ENCODE results near the gene CLK4. TPM values are rescaled to one million over a fixed set of nuclear protein-coding genes. Genes with fewer than 3 reads are reported as not detected.

Gene CLK4
- total RNA-seq, 1 experiment from 2014 or later: 16.0 TPM

DNA sequence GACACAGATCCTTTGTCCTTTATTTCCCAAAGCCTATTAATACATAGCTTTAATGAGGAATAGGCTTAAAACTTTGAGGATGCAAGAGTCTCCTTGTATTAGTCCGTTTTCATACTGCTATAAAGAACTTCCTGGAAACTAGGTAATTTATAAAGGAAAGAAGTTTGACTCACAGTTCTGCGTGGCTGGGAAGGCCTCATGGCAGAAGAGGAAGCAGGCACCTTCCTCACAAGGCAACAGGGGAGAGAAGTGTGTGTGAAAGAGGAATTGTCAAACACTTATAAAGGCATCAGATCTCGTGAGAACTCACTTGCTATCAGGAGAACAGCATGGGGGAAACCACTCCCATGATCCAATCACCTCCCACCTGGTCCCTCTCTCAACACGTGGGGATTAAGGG, 5.4 kb upstream of the CLK4 start (continued):
- no peak for TF ChIP-seq ZNF396 (CRISPR knock-in tag; IDR thresholded peaks at IDR 0.05; ENCODE audit: borderline replicate concordance)
- TF ChIP-seq NR1H2 (CRISPR knock-in tag; IDR thresholded peaks at IDR 0.05): no peak
- no peak for TF ChIP-seq CREB1 (CRISPR knock-in tag; IDR thresholded peaks at IDR 0.05)
- TF ChIP-seq GTF2I (CRISPR knock-in tag; conservative IDR thresholded peaks at IDR 0.05): no peak
- no peak for TF ChIP-seq MXD4 (CRISPR knock-in tag; IDR thresholded peaks at IDR 0.05; ENCODE audit: borderline replicate concordance)
- no peak for TF ChIP-seq GABPB1 (CRISPR knock-in tag; IDR thresholded peaks at IDR 0.05)
- TF ChIP-seq ZNF219 (CRISPR knock-in tag; IDR thresholded peaks at IDR 0.05; ENCODE audit: borderline replicate concordance): no peak

- POLR2A ChIA-PET: no interaction called here
These were observed 4.1 kb upstream of the CLK4 start for GRCh38 chr5:178630951-178631350.

More at GRCh38 chr5:178630951-178631350, 4.1 kb upstream of the CLK4 start:
- Mint-ChIP-seq H3K27me3 (ENCODE audit: low read depth) (peaks cover 24% of the 10 kb centered on the region), H3K4me1 (peaks cover 17% of the 10 kb centered on the region), H3K4me3 (no peak overlapping the region), H3K27ac (no peak overlapping the region), H3K36me3 (no peaks in the 10 kb centered on the region), H3K9me3 (no peaks in the 10 kb centered on the region)
- no peak for TF ChIP-seq ATF2 (CRISPR knock-in tag; IDR thresholded peaks at IDR 0.05; ENCODE audit: borderline replicate concordance, low read depth)
- TF ChIP-seq SMAD3 (CRISPR knock-in tag; IDR thresholded peaks at IDR 0.05; ENCODE audit: borderline replicate concordance): no peak
- no peak for TF ChIP-seq ETV6 (CRISPR knock-in tag; IDR thresholded peaks at IDR 0.05)
- no peak for TF ChIP-seq TP53 (CRISPR knock-in tag; IDR thresholded peaks at IDR 0.05)
- no peak for TF ChIP-seq FOXJ3 (CRISPR knock-in tag; IDR thresholded peaks at IDR 0.05; ENCODE audit: borderline replicate concordance)
- no peak for TF ChIP-seq CTCF (IDR thresholded peaks at IDR 0.05)
- TF ChIP-seq, protein P1, sequence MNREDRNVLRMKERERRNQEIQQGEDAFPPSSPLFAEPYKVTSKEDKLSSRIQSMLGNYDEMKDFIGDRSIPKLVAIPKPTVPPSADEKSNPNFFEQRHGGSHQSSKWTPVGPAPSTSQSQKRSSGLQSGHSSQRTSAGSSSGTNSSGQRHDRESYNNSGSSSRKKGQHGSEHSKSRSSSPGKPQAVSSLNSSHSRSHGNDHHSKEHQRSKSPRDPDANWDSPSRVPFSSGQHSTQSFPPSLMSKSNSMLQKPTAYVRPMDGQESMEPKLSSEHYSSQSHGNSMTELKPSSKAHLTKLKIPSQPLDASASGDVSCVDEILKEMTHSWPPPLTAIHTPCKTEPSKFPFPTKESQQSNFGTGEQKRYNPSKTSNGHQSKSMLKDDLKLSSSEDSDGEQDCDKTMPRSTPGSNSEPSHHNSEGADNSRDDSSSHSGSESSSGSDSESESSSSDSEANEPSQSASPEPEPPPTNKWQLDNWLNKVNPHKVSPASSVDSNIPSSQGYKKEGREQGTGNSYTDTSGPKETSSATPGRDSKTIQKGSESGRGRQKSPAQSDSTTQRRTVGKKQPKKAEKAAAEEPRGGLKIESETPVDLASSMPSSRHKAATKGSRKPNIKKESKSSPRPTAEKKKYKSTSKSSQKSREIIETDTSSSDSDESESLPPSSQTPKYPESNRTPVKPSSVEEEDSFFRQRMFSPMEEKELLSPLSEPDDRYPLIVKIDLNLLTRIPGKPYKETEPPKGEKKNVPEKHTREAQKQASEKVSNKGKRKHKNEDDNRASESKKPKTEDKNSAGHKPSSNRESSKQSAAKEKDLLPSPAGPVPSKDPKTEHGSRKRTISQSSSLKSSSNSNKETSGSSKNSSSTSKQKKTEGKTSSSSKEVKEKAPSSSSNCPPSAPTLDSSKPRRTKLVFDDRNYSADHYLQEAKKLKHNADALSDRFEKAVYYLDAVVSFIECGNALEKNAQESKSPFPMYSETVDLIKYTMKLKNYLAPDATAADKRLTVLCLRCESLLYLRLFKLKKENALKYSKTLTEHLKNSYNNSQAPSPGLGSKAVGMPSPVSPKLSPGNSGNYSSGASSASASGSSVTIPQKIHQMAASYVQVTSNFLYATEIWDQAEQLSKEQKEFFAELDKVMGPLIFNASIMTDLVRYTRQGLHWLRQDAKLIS (CRISPR knock-in tag; IDR thresholded peaks at IDR 0.05; ENCODE audit: borderline replicate concordance): no peak
- no peak for TF ChIP-seq ZNF138 (CRISPR knock-in tag; conservative IDR thresholded peaks at IDR 0.05)
- TF ChIP-seq ZNF416 (CRISPR knock-in tag; IDR thresholded peaks at IDR 0.05): no peak
- no peak for TF ChIP-seq NFYB (CRISPR knock-in tag; conservative IDR thresholded peaks at IDR 0.05; ENCODE audit: low read depth)
- no peak for TF ChIP-seq TEAD1 (CRISPR knock-in tag; IDR thresholded peaks at IDR 0.05)
- ATAC-seq (no peak), DNase-seq (ENCODE audit: low spot score) (no peak)
- CTCF ChIA-PET: no interaction called here

All from WTC11 (cell line).